GM13977 (cell line): ENCODE data around the gene CGGBP1.

Source experiments
- DNase-seq: peaks from one replicate; pipeline ENCODE4 v3.0.0; 2012; ENCODE audit warnings: low spot score
- CTCF ChIP-seq: IDR thresholded peaks from 2 replicates; pipeline ENCODE4 v1.5.1; 2012; ENCODE audit warnings: mild to moderate bottlenecking, control low read depth; ENCODE audit not compliant: insufficient read depth; ENCODE audit errors: extremely low read depth, missing control alignments
- in situ Hi-C: fragments of 300-500 bp; cut with MboI; formaldehyde crosslinking; loops from one replicate; pipeline ENCODE4 v1.12.0; 2022; ENCODE audit warnings: low sequenced_read_pairs, low pct_unique_long_range_greater_than_20kb, mixed read lengths, inconsistent platforms; ENCODE audit not compliant: unreplicated experiment

CGGBP1 gene

GRCh38 chr3:88059380-88060170 lies 770 bp upstream of the CGGBP1 start:
- in situ Hi-C loops, result no loop called here
- peak; percentile 13 for DNase-seq
- TF ChIP-seq CTCF, result no peak

- no peak for DNase-seq
- TF ChIP-seq CTCF, result no peak
- in situ Hi-C loops, result no loop called here
Measured at GRCh38 chr3:88058306-88058580, 562 bp downstream of the CGGBP1 start.

- TF ChIP-seq CTCF, result peak; percentile 24
- in situ Hi-C loops, result no loop called here
- no peak for DNase-seq
Measured at GRCh38 chr3:88057630-88058305, 1.0 kb downstream of the CGGBP1 start.

GRCh38 chr3:88046766-88047165 lies 12.0 kb downstream of the CGGBP1 start:
- no peak for TF ChIP-seq CTCF
- DNase-seq, result no peak
- in situ Hi-C loops, result no loop called here

- no peak for DNase-seq
- in situ Hi-C loops, result no loop called here
- TF ChIP-seq CTCF, result no peak
Measured at GRCh38 chr3:88044411-88044810, 14.4 kb downstream of the CGGBP1 start.

GRCh38 chr3:88041005-88041404 lies 17.8 kb downstream of the CGGBP1 start:
- in situ Hi-C loops, result no loop called here
- TF ChIP-seq CTCF, result no peak
- DNase-seq, result no peak
